ENCODE results near the gene ZRANB3.

GRCh38 chr2:135238651-135239050 is 292.4 kb downstream of the ZRANB3 start:
- no peak for TF ChIP-seq POLR2AphosphoS5 (IDR thresholded peaks at IDR 0.05; ENCODE audit: borderline replicate concordance, low read depth, low read length)
- TF ChIP-seq EZH2 (IDR thresholded peaks at IDR 0.05): no peak
- TF ChIP-seq FOXP2 (optimal IDR thresholded peaks at IDR 0.05; ENCODE audit: control extremely low read depth, extremely low read length, insufficient read depth): no peak
